Smooth muscle cell of the brain vasculature (primary cell): ENCODE data around the gene PLSCR3.
A peak's percentile ranks its signal among the peaks of the same experiment; 100 is the strongest.

Experiments used
- DNase-seq: peaks from one replicate; pipeline ENCODE4 v3.0.0-alpha.2; 2012; ENCODE audit warnings: low read depth, low spot score

The PLSCR3 gene

DNA sequence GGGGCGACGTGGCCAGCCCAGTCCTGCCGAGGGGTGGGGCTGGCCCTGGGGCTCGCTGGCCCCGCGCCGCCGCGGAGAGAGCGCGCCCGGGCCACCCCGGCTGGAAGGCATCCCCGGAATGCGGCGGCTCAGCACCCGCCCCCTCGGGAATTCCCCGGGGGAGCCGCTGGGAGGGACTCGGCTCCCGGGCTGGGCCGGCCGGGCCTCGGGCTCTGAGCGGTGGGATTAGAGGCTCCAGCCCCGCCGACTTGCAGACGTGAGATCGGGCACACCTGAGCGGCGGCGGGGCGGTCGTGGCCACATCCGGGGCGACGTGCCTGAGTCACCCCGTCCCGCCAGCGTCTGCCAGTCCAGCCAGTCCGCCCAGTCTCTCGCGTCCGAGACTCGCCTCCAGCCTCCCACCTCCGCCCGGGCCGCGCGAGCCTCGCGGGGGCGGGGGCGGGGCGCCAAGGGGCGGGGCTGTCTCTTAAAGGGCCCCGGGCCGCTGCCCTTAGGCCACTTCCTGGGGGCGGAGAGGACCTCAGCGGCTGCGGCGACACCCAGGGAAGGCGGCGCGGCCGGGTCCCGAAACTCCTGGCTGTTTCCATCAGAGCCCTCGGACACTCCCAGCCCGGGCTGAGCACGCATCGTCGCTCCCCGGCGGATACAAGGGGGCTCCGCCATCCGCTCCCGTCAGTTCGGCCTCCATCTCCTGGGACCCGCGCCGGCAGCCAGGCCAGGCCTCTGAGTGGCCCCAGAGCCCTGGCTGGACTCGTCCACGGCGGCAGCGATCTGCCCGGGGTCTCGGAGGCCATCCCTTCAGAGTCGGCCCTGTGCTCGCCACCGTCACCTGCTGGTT is 42.4 kb downstream of the PLSCR3 start, which contains the start of gene KCTD11:
Gene KCTD11, plus strand, starts transcription at position 498 of the 838 bp plus-strand sequence.
- peak; percentile 37 for DNase-seq

DNA sequence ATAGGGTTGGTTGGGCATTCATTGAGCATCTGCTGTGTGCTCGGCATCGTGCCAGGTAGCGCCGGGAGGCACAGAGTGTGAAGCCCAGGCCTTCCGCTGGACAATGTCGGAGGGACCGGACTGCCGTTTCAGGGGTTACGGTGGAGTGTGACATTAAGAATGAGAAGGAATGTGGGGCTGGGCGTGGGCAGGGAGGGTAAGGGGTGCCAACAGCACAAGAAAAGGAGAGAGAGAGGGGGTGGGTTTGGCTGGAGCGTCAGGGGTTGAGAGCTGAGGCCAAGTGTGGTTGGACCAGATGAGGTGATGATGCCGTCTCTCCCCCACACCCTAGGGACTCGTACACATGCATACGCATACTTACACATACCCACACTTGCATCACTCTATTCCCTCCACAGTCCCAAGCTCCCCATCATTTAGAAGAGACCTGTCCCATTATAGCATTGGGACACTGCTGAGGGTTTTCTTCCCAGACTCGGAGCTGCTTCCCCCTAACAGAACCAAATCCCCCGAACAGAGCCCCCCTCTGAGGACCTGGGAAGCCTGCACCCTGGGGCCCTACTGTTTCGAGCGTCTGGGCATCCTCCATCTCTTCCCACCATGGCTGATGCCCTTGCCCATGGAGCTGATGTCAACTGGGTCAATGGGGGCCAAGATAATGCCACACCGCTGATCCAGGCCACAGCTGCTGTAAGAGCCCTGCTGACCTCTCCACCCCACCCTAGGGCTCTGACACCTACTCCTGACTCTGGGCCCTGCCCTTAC is 45.7 kb downstream of the PLSCR3 start:
- no peak for DNase-seq

GRCh38 chr17:7347630-7348477 is 46.5 kb downstream of the PLSCR3 start:
- DNase-seq, result no peak

GRCh38 chr17:7346761-7347614 is 47.3 kb downstream of the PLSCR3 start:
- DNase-seq, result no peak

DNA sequence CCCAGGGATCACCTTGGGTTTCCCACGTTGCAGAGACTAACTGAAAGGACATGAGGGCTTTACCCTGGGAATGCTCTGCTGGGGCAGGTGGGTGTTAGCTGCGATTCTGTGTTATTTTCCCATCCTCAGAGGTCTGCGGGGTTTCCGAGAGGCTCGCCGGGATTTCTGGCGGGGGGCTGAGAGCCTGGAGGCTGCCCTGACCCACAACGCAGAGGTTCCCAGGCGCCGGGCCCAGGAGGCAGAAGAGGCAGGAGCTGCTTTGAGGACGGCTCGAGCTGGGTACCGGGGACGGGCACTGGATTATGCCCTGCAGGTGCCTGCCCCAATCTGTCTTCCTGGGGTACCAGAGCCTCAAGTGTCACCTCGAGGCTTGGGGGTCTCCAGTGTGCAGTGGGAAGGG is 51.1 kb downstream of the PLSCR3 start:
- no peak for DNase-seq

GRCh38 chr17:7341842-7342241 is 52.5 kb downstream of the PLSCR3 start:
- DNase-seq, result no peak

DNA sequence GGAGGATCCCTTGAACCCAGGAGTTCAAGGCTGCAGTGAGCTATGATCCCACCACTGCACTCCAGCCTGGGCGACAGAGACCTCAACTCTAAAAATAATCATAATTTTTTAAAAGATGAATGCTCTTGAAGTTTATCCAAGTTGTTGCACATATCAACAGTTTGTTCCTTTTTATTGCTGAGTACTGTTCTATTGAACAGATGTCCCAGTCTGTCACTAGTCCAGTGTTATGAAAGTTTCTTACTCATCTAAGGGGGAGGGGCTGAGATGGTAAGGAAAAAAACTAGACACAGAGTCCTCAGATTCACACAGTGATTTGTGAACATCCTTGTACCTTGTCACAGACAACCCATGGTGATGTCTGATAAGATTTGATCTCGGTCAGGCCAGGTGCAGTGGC is 54.1 kb downstream of the PLSCR3 start:
- DNase-seq, result no peak
